ENCODE results near the gene TNNI2. TPM values are rescaled to one million over a fixed set of nuclear protein-coding genes. Genes with fewer than 3 reads are reported as not detected.
A peak's percentile ranks its signal among the peaks of the same experiment; 100 is the strongest.

TNNI2 gene
- total and polyA plus RNA-seq, 10 of the 15 experiments (the other 5 are each of a cell fraction or from before 2014, with no cell fraction given) = 0.14 to 0.79 (median 0.37) TPM; not detected in 4

- TF ChIP-seq SUZ12 (IDR thresholded peaks at IDR 0.05; ENCODE audit: unreplicated experiment) (no peak), ESRRA (IDR thresholded peaks at IDR 0.05; ENCODE audit: low read length) (no peak), TBL1XR1 (IDR thresholded peaks at IDR 0.05; ENCODE audit: low read depth, low read length) (peak; percentile 98), POU2F2 (IDR thresholded peaks at IDR 0.05; ENCODE audit: borderline replicate concordance, low read depth, low read length) (peak; percentile 82; the same call in 2 of the 3 replicates), SMAD1 (IDR thresholded peaks at IDR 0.05; ENCODE audit: low read depth, partially characterized antibody) (no peak), CREB1 (IDR thresholded peaks at IDR 0.05; ENCODE audit: low read depth) (no peak), PAX8 (IDR thresholded peaks at IDR 0.05) (no peak), SIN3A (IDR thresholded peaks at IDR 0.05; ENCODE audit: low read depth, low read length) (peak; percentile 37; the same call in 1 of the 2 replicates), SPI1 (IDR thresholded peaks at IDR 0.05; ENCODE audit: borderline replicate concordance, insufficient read depth, low read depth, low read length) (peak; percentile 61; the same call in 1 of the 2 replicates), BCL3 (IDR thresholded peaks at IDR 0.05; ENCODE audit: borderline replicate concordance, insufficient read depth, low read depth, low read length, poor library complexity, severe bottlenecking) (peak; percentile 89), MXI1 (IDR thresholded peaks at IDR 0.05; ENCODE audit: low read depth, low read length) (peak; percentile 42), MYB (IDR thresholded peaks at IDR 0.05; ENCODE audit: borderline replicate concordance, low read depth, low read length) (no peak), ZBTB11 (CRISPR knock-in tag; IDR thresholded peaks at IDR 0.05) (no peak), NFXL1 (IDR thresholded peaks at IDR 0.05; ENCODE audit: borderline replicate concordance) (no peak), ELK1 (IDR thresholded peaks at IDR 0.05; ENCODE audit: low read depth, low read length) (peak; percentile 18; the same call in 1 of the 2 replicates), EED (IDR thresholded peaks at IDR 0.05; ENCODE audit: low read depth) (peak; percentile 100), JUNB (IDR thresholded peaks at IDR 0.05) (peak; percentile 91), SP1 (IDR thresholded peaks at IDR 0.05; ENCODE audit: low read depth, low read length) (peak; percentile 51), SREBF1 (IDR thresholded peaks at IDR 0.05; ENCODE audit: low read length) (no peak), CBFB (IDR thresholded peaks at IDR 0.05; ENCODE audit: low read depth) (peak; percentile 63; the same call in 1 of the 2 replicates)
Measured at GRCh38 chr11:1854949-1855885, 16.4 kb downstream of the TNNI2 start (continued).
